AG10803 (cell line): ENCODE measurements around the gene NEDD4L.
A peak's percentile ranks its signal among the peaks of the same experiment; 100 is the strongest.

ENCODE experiments used
- DNase-seq: peaks from one replicate; pipeline ENCODE4 v3.0.0; 2010; ENCODE audit warnings: low read depth
- H3K4me3 ChIP-seq: 2 replicates; pipeline ENCODE4 v1.5.1; 2011; ENCODE audit warnings: mild to moderate bottlenecking, low read length, control low read depth
- CTCF ChIP-seq: conservative IDR thresholded peaks from 2 replicates; pipeline ENCODE4 v1.5.1; 2011; ENCODE audit warnings: mild to moderate bottlenecking, low read length, control low read depth, inconsistent platforms

The NEDD4L gene

GRCh38 chr18:58241877-58242276, 197.9 kb downstream of the NEDD4L start:
- no peak for TF ChIP-seq CTCF
- no peak overlapping the region for H3K4me3 ChIP-seq
- peak; percentile 86 for DNase-seq

- no peak overlapping the region for H3K4me3 ChIP-seq
- no peak for DNase-seq
- TF ChIP-seq CTCF, result no peak
Measured at GRCh38 chr18:58242435-58242834, 198.4 kb downstream of the NEDD4L start.

- no peak for TF ChIP-seq CTCF
- H3K4me3 ChIP-seq, result no peak overlapping the region
- no peak for DNase-seq
Measured at GRCh38 chr18:58242968-58243367, 198.9 kb downstream of the NEDD4L start.

- DNase-seq, result no peak
- no peak overlapping the region for H3K4me3 ChIP-seq
- TF ChIP-seq CTCF, result no peak
Measured at GRCh38 chr18:58243401-58243800, 199.4 kb downstream of the NEDD4L start.

- no peak for TF ChIP-seq CTCF
- no peak for DNase-seq
Measured at GRCh38 chr18:58247363-58247834, 203.4 kb downstream of the NEDD4L start.

GRCh38 chr18:58249712-58250111, 205.7 kb downstream of the NEDD4L start:
- peak; percentile 84 for DNase-seq
- no peak for TF ChIP-seq CTCF
- H3K4me3 ChIP-seq, result no peak overlapping the region

More at GRCh38 chr18:58247363-58247834, 203.4 kb downstream of the NEDD4L start:
- peak overlapping the region; percentile 27 for H3K4me3 ChIP-seq

- DNase-seq, result no peak
- no peak for TF ChIP-seq CTCF
- no peak overlapping the region for H3K4me3 ChIP-seq
Measured at GRCh38 chr18:58251416-58251815, 207.4 kb downstream of the NEDD4L start.
